HG02642 (cell line): ENCODE measurements around the gene ADORA1.

ENCODE experiments used
- ATAC-seq: cut with Tn5 transposase; IDR thresholded peaks from one replicate; pipeline ENCODE4 v1.9.1; 2021; ENCODE audit warnings: mild to moderate bottlenecking; ENCODE audit not compliant: unreplicated experiment, poor library complexity

Gene ADORA1

GRCh38 chr1:203120325-203121153, 7.0 kb upstream of the ADORA1 start:
- ATAC-seq: no peak

- ATAC-seq: no peak
Observed at GRCh38 chr1:203121186-203122015, 6.1 kb upstream of the ADORA1 start.

GRCh38 chr1:203122159-203122558, 5.4 kb upstream of the ADORA1 start:
- ATAC-seq: no peak

GRCh38 chr1:203124011-203124410, 3.5 kb upstream of the ADORA1 start:
- ATAC-seq: no peak

GRCh38 chr1:203124546-203125317, 2.8 kb upstream of the ADORA1 start:
- no peak for ATAC-seq

GRCh38 chr1:203126151-203126865, 1.2 kb upstream of the ADORA1 start:
- ATAC-seq: no peak

GRCh38 chr1:203126866-203127665, 460 bp upstream of the ADORA1 start:
- no peak for ATAC-seq

GRCh38 chr1:203128431-203128715, 847 bp downstream of the ADORA1 start:
- ATAC-seq: no peak

GRCh38 chr1:203128716-203129500, 1.4 kb downstream of the ADORA1 start:
- ATAC-seq: no peak

- no peak for ATAC-seq
Observed at GRCh38 chr1:203129501-203130231, 2.1 kb downstream of the ADORA1 start.

GRCh38 chr1:203130358-203130985, 2.9 kb downstream of the ADORA1 start:
- ATAC-seq: no peak

GRCh38 chr1:203131548-203132200, 4.1 kb downstream of the ADORA1 start:
- ATAC-seq: no peak

- ATAC-seq: no peak
Observed at GRCh38 chr1:203133970-203134725, 6.6 kb downstream of the ADORA1 start.

GRCh38 chr1:203135636-203136305, 8.2 kb downstream of the ADORA1 start:
- ATAC-seq: no peak

GRCh38 chr1:203136409-203137042, 9.0 kb downstream of the ADORA1 start:
- ATAC-seq: no peak
